HG02973 (cell line): ENCODE data around the gene ARSD.
"Not testable (repeated sequence)": the region's sequence is repeated elsewhere in the genome, so short reads cannot be mapped to it uniquely, and the experiment has no call there.

Source experiments
- ATAC-seq: cut with Tn5 transposase; IDR thresholded peaks from one replicate; pipeline ENCODE4 v1.9.1; 2021; ENCODE audit warnings: moderate library complexity; ENCODE audit not compliant: unreplicated experiment

Gene ARSD

DNA sequence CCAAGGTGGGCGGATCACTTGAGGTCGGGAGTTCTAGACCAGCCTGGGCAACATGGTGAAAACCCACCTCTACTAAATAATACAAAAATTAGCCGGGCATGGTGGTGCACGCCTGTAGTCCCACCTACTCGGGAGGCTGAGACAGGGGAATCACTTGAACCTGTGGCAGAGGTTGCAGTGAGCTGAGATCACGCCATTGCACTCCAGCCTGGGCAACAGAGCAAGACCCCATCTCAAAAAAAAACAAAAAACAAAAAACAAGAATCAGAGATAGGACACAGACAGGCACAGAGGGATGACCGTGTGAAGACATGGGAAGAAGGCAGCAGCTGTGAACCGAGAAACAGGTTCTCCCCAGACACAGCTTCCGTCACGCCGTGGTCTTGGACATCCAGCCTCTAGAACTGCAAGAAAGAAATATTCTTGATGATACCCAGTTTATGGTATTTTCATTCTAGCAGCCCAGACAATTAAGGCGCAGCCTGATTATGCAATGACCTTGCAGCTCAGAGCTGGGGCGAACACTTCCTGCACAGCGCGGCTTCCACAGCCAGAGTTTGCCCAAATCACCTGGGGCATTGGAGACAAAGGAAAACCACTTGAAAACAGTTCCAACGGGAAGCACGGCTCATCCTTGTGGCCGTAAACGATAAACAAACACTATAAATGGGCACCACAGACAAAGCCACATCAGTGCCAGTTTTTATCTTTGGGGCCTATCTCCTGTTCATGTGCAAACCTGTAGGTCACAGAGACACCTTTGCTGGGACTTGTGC, 4.2 kb upstream of the ARSD start:
- ATAC-seq, result no peak

DNA sequence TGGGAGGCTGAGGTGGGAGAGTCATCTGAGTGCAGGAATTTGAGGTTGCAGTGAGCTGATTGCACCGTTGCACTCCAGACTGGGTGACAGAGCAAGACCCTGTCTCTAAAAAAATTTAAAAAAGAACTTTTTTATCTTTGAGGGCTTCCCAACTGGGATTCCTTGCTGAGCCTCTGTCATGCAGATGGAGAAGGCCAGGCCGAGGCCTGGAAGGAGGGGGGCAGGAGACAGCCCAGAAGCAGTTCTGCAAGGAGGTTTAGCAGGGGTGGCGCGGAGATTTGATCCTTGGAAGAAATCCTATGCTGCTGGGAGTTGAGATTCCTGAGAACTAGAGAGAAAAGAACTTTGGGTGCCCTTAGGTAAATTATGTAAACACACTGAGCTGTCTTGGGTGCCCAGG, 2.5 kb upstream of the ARSD start:
- ATAC-seq, result no peak

DNA sequence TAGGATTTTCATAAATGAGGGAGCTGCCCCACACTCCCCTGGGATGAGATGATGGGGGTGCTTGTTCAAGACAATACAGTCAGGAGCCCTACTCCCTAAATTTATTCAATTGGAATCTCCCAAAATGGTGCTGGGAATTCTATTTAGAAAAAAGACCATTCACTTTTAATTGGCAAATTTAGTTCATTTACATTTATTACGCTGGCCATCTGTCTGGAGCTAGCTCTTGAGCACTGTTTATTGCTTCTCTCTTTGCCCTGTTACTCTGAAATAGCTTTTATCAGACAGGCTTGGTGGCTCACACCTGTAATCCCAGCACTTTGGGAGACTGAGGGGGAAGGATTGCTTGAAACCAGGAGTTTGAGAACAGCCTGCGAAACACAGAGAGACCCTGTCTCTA, 2.0 kb upstream of the ARSD start:
- no peak for ATAC-seq

DNA sequence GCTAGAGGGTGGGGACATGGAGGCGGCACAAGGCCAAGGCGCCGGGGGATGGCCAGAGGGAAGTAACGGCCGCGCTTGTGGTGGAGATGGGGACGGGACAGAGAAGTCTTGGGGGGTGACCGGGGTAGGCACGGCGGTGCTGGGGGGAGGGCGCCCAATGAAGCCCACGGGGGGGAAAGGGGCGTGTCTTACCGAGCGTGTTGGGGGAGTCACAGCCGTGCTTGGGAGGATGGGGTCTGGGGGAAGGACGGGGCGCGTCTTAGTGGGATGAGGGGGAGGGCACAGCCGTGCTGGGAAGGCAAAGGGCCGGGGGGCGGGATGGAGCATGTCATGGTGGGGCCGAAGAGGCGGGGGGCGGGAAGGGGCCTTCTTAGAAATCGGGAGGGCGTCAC, 952 bp downstream of the ARSD start:
- no peak for ATAC-seq

DNA sequence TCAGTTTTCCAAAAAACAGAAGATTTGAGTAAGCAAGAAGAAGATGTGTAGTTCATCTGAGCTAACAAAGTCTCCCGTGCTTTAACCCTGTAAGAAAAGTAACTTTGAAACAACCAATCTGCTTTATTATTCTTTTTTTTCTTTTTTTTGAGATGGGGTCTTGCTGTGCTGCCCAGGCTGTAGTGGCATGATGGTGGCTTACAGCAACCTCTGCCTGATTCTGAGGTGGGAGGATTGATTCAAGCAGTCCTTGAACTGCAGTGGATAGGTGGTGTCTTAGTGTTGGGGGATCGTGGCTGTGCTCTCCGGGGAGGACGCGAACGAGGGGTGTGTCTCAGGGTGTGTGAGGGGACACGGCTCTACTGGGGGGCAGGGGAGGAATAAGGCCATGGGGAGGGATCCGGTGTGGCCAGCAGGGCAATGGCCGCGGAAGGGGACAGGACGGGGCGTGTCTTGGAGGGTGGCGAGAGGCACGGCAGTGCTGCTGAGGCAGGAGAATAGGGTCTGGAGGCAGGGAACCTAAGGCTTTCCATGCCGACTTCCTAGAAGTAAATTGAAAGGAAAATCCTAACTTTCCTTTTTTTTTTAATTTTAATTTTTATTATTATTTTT, 2.4 kb downstream of the ARSD start:
- ATAC-seq, result no peak

DNA sequence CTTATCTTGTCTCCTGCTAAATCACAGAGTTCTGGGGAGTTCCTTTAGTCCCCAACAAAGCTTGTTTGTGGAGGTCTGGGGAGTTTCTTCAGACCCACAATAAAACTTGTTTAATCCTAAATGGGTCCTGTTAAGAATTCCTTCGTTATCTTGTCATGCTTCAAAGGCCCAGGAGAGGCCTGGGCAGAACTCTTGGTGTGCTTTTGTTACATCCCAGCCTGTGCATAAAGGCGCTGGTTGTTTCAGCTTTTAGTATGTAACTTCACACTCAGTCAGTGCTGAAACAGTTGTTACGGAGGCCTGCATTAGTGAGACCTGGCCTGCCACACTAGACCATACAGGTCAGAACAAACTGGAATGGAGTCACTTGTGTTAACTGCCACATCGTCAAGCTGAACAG, 2.9 kb downstream of the ARSD start:
- not testable (repeated sequence) for ATAC-seq

DNA sequence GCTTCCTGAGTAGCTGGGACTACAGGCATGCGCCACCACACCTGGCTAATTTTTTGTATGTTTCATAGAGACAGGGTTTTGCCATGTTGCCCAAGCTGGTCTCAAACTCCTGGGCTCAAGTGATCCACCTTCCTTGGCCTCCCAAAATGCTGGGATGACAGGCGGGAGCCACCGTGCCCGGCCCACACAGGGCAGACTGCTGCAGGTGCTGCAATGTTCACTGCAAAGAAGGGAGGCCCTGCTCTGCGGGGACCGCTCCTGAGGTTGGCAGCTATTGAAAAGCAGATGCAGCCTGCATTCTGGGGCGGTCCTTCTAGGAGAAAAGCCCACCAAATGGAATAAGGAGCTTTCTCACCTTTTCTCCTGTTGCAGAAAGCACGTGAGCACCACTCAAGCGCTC, 5.0 kb downstream of the ARSD start:
- no peak for ATAC-seq

DNA sequence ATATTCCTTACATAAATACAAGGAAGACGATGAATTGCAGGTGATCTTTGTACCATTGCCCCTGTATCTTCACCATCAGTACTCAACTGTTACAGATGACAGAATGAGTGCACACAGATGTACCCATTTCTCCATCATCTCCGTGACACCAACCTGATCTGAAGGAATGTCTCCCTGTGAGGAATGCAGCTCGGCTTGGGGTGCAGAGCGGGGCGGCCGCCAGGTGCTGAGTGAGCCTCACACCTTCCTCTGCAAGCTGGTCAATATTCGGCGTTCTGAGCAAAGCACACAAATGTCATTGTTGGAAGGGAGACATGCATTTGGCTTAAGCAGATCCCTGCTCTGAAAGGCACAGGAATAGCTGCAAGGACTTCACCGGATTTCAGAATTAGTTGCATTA, 7.4 kb downstream of the ARSD start:
- no peak for ATAC-seq

DNA sequence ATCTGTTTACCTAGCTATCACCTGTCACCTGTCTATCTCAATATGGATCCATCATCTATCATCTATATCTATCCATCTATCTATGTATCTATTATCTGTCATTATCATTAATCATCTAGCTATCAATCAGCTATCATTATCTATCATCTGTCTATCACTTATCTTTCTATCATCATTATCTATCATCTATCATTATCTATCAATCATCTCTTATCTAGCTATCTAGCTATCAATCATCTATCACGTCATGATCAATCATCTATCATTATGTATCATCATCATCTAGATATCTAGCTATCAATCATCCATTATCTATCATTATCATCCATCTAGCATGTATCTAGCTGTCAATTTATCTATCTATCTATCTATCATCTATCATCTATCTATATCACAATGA, 7.9 kb downstream of the ARSD start:
- ATAC-seq, result no peak

DNA sequence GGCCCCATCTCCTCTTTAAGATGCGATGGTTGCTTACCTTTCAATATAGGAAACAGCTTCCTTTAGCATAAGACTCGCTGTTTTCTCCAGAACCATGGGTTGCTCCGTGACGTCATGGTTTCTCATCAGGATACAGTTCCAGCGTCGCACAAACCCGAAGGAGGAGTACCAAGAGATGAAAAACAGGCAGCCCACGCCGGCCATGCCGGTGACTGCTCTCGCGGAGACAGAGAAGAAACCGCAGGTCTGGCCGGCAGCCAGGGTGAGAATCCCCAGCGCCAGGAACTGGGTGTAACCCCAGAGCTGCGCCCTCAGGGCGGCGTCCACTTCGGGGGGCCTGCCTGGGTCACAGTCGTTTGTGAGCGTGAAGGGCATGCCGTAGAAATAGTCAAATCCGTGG, 11.4 kb downstream of the ARSD start:
- ATAC-seq, result no peak

DNA sequence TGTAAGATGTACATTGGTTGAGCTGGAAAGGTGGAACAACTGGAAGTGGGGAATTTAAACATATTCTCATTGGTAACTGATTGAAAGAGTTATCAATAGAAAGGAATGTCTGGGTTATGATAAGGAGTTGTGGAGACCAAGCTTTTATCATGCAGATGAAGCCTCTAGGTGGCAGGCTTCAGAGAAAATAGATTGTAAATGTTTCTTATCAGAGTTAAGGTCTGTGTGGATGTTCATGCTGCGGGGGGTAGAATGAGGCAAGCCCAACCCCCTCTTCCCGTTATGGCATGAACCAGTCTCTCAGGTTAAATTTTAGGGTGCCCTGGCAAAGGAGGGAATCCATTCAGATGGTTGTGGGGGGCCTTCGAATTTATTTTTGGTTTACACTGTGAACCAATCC, 16.0 kb downstream of the ARSD start:
- ATAC-seq, result no peak

DNA sequence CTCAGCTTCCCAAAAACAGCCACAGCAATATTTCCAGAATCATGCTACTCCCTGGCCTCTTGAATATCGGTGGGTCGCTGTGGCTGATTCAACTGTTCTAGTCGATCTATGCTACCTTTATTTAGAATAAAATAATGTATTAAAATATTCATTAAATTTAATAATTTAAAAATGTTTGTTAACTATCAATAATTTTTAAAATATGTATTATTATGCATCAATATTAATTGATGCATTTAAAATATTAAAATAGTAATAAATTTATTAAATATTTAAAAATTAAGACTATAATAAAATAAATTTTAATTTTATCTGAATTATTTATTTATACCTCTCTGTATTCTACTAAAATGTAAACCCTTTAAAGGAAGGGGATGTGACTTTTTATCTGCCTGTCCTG, 19.0 kb downstream of the ARSD start:
- ATAC-seq, result no peak

DNA sequence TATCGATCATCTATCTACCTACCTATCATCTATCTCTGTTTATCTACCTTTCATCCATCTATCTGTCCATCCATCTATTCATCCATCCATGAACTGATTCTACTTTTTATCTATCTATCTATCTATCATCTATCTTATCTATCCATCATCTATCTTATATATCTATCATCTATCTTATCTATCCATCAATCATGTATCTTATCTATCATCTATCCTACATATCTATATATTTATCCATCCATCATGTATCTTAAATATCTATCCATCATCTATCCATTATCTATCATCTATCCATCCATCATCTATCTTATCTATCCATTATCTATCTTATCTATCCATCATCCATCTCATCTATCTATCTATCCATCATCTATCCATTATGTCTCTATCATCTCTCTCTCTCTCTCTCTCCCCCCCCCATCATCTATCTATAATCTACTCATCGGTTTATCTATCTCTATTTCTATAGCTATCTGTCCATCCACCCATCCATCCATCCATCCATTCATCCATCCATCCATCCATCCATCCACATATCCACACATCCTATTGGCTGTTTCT, 20.9 kb downstream of the ARSD start:
- ATAC-seq, result no peak

DNA sequence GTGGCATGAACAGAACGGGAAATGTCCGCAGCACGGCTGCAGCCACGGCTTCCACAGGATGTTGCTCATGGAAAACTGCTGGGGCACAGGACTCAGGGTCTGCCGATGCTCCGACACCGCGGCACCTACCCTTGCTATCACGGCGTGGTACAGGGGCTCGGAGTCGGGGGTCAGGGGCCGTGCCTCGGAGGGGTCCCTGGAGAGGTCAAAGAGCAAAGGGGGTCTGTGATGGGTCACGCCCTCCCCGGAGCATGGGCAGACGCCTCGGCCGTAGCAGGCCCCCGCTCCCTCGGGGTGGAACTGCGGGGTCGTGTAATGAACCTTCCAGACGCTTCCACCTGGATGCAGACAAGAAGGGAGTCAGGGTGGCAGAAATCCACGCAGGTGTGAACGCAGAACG, 21.8 kb downstream of the ARSD start:
- no peak for ATAC-seq

DNA sequence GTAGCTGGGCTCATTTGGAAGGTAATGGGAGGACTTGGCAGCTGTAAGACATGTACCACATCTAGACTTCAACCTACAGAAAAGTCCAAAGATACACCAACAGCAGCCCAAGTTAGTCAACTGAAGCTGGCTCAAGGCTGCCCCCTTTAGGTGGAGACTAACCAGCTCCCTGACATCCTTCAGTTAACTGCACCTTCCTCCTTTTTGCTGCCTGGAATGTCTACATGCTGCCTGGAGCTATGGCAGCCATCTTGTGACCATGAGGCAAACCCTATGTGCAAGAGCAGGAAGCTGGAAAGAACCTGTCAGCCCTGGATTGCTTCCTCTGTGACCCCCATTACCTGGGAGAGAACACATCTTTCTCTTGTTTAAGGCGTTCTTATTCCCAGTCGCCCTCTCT, 25.8 kb downstream of the ARSD start:
- ATAC-seq, result no peak

DNA sequence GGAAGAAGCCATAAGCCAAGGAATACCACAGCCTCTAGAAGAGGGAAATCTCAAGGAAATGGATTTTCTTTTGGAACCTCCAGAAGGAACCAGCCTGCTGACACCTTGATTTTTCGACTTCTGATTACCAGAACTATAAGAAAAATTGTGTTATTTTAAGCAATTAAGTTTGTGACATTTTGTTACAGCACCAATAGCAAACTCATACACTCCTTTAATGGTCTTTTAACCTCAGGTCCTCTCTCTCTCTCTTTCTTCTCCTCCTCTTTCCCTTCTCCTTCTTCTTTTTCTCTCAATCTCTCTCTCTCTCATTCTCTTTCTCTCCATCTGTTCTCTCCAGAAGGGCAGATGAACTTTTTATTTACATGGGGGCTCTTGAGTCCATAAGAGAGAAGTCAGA, 26.3 kb downstream of the ARSD start:
- no peak for ATAC-seq

DNA sequence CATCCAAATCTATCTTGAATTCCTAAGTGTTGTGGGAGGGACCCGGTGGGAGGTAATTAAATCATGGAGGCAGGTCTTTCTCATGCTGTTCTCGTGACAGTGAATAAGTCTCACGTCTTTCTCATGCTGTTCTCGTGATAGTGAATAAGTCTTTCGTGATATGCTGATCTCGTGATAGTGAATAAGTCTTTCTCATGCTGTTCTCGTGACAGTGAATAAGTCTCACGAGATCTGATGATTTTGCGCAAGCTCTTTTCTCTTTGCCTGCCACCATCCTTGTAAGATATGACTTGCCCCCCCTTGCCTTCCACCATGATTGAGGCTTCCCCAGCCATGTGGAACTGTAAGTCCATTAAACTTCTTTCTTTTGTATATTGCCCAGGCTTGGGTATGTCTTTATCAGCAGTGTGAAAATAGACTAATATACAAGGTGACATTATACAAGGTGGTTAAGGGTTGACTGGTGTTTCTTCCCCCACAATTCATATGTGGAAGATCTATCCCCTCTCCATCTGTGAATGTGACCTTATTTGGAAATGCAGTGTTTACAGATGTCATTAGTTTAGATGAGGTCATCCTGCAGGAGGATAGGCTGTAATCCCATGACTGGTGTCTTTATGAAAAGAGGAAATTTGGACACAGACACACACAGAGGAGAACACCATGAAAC, 27.6 kb downstream of the ARSD start:
- no peak for ATAC-seq

DNA sequence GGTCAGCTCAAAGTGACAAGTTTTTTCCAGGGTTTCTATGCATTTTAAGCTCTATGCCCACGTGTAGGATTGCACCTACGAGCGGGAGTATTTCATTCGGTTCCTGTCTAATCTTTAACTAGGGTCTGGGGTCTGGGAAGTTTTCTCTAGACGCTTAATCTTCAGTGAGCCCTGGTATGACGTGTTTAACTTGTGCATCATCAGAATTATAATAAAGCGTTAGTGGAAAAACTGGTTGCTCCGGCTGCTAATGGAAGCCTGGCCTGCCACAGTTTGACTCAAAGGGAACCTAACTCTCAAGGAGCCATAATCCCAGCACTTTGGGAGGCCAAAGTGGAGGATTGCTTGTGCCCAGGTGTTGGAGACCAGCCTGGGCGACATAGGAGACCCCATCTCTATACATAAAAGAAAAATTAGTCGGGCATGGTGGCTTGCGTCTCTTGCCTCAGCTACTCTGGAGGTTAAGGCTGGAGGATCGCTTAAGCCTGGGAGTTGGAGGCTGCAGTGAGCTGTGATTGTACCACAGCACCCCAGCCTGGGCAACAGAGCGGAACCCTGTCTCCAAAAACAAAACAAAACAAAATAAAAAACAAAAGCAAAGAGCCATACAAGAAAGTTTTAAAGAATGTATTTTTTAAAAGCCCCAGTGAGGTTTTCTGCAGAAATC, 30.2 kb downstream of the ARSD start:
- ATAC-seq, result no peak

DNA sequence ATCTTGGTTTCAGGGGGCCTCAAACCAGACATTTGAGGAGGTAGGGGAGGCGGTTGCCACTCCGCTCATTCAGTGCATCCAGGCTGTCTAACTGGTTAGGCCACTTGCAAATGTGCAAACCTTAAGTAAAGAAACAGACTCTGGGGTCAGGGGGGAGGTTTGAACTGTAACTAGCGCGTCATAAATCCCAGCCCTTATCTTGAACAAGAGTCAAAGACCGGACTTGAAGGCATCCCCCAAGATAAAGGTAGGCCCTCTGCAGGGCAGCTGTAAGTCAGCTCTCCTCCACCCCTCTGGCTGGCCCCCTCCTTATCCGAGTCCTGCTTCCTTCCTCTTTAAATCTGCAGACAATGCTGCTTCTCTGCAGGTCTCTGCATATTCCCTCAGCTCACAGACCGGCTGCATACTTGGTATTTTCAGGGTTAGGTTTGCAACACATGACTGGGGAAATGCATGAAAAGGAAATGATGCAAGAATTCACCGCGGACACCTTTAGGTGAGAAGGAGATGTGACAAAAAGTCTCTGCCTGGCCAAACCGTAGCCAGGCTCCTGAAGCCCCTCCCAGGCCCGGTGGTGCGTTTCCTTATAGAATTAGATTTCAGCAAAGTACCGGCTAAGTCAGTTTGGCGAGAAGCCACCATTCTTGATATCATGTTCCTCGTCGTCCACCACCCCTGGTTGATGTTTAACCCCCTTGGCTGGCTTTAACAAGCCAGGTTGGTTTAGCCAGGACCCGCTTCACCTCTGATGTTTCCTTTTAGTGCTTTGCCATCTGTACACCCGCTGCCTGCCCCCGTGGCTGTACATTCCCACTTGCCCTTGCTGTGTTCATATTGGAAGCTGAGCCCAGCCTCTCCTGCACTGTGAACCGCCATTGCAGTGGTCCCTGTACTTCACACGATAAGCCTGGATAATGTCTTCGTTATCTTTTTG, 31.2 kb downstream of the ARSD start:
- ATAC-seq, result peak; percentile 65

DNA sequence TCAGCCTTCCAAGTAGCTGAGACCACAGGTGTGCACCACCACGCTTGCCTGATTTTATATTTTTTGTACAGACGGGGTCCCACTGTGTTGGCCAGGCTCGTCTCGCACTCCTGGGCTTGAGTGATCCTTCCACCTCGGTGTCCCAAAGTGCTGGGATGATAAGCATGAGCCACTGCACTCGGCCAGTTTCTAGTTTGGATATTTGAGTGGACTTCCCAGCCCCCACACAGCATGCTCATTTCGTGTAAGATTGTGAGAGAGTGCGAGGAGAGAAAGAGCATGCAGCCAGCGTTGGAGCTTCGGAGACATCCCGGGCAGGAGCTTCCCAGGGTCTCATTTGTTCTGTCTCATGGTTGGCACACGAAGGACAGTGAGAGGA, 31.8 kb downstream of the ARSD start:
- no peak for ATAC-seq

DNA sequence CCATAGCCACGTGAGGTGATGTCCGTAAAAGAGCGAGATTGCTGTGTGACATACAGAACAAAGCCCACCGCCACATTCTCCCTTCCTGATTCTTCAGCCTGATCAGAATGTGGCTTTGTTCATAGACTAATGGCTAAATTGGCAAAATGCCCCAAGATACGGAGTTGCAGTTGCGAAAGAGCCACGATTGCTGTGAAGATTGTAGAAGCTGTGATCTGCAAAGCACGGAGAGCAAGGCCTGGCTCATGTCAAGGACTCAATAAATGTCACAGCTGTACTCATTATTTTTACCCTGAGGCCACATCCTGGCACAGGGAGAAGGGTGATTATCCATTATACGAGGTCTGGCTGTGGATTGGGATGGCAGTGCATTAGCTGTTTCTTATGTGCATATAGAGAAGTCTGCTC, 34.2 kb downstream of the ARSD start:
- no peak for ATAC-seq
